Measurements from ENCODE around the gene LRMDA.

GRCh38 chr10:76447578-76447977 lies 1016.2 kb downstream of the LRMDA start:
- TF ChIP-seq CTCF (IDR thresholded peaks at IDR 0.05), result no peak
- TF ChIP-seq POLR2A (IDR thresholded peaks at IDR 0.05), result no peak
